NCI-H2029 treated with DMSO at 0.1 percent for 48 hours (cell line): Measurements from ENCODE around the gene SMYD3.
"Not testable (repeated sequence)": the region's sequence is repeated elsewhere in the genome, so short reads cannot be mapped to it uniquely, and the experiment has no call there.

Experiments used
- DNase-seq: peaks from one replicate; lab custom pipeline; 2025; lab: John Stamatoyannopoulos, UW

Gene SMYD3

DNA sequence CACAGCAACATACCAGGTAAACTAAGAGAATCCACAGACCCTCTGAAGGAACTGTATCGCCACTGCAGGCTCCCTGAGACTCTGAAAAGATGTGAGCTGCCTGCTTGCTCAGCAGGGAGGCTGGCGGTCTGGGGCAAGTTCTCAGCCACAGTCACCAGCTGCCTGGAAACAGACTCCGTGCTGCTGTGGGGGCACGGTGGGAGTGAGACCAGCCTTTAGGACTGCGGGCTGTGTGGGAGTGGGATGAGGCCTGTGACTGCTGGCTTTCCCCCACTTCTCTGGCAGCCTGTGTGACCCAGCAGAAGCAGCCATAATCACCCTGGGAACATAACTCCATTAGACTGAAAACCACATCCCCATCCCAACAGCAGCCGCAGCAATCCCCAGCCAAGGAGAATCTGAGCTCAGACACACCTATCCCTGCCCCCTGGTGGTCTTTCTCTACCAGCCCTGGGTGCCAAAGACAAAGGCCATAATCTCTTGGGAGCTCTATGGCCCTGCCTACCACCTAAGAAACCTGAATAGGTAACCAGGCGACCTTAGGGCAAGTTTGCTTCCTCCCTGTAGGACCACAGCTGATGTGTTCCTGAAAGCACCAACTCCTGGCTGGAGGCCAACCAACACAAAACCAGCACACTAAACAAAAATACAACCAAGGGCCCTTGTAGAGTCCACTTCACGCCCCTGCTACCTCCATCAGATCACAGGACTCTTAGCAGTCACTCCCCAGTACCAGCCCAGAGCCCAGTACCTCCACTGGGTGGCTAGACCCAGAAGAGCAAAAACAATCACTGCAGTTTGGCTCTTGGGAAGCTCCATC, 151.5 kb downstream of the SMYD3 start:
- DNase-seq = peak; percentile 15

DNA sequence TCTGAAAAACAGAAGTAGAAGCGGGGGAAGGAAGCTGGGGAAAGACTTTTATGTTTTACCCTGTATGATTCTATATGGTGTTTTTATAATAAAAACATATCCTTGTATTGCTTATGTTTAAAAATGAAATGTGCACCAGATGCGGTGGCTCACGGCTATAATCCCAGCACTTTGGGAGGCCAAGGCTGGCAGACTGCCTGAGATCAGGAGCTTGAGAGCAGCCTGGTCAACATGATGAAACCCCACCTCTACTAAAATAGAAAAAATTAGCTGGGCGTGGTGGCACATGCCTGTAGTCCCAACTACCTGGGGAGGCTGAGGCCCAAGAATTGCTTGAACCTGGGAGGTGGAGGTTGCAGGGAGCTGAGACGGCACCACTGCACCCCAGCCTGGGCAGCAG, 155.4 kb downstream of the SMYD3 start:
- no peak for DNase-seq

DNA sequence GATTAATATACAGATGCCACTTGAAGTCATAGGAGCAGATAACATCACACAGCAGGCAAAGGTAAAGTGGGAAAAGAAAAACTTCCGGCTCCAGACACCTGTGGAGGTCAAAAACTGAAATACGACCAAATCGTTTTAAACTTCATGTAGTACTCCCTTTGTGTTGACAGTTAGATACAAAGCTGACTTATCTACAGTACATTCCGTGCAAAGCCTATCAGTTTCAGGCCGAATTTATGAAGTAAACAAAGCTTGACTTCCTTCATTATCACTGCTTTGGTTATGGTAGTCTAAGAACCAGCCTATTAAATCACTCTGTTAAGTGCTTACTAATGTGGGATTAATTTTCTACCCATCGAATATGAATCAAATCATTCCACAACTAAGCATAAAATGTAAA, 156.3 kb downstream of the SMYD3 start:
- DNase-seq = no peak

DNA sequence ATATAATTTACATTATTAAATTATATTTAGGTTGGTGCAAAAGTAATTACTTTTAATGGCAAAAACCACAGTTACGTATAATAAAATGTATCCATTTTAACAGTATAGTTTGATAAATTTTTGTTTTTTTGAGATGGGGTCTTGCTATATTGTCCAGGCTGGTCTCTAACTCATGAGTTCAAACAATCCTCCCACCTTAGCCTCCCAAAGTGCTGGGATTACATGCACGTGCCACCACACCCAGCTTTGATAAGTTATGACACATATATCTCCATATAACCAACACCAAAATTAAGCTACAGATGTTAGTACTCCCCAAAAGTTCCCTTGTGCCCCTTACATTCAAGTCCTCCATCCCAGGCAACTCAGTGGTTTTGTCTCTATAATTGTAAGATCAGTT, 163.1 kb downstream of the SMYD3 start:
- no peak for DNase-seq

DNA sequence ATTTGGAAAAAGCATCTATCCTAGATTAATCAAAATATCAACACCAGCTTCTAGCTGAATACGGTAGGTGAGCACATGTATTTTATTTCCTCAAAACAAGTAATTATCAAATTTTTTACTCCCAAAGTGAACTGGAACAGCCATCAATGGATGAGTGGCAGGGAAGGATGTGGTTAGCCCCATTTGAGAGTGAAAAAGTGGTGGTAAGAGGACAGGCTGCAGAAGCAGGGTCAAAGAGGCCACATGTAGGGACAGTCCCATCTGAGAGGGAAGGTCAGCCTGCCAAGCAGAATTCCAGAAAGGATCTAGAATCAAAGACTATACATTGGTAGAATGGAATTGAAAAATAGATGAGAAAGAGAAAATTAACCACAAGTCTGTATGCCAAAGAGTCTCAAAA, 163.8 kb downstream of the SMYD3 start:
- DNase-seq = no peak

DNA sequence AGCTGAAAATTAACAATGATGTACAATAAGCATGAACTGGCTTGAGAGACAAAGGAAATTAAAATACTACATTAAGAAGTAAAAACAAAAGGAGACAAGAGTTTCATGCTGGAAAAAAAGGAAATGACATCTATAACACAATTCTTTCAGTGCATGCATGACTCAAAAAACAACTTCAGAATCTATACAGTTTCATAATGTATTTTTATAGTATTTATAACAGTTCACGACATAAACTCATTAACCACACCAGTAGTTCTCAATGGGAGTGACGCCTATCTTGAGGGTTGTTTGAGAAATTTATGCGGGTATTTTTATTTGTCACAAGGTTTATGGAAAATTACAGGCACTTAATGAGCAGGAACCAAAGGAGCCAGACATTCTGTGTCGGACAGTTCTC, 168.5 kb downstream of the SMYD3 start:
- no peak for DNase-seq

DNA sequence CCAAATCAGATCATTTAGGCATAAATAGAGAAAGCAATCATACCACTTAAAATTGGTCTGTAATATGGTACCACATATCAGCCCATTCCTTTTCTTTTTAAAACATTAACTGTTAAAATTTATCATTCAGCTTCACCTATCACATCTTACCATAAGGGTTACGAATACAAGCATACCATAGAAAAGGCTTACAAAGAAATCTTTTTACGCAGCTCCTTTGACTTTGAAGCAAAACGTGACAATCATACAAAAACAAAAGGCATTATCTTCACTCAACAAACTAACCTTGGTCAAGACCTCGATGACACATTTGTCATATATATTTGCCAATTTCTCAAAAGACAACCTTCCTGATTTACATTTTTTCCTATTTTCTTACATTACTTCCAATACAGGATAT, 169.0 kb downstream of the SMYD3 start:
- DNase-seq = no peak

DNA sequence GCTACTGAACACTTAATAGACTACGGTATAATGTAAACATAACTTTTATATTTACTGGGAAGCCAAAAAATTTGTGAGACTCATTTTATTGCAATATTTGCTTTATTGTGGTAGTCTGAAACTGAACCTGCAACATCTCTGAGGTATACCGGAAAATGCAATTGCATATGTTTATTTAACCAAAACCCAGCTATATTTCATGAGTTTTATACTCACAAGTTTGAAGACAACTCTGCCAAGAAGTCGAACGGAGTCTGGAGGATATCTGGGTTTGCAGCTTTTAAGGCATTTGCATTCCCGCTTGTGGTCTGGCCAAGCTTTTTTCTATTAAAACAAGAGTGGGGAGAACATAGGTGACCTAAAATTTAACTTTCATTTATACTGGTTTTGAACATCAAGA, 171.9 kb downstream of the SMYD3 start:
- DNase-seq = no peak

DNA sequence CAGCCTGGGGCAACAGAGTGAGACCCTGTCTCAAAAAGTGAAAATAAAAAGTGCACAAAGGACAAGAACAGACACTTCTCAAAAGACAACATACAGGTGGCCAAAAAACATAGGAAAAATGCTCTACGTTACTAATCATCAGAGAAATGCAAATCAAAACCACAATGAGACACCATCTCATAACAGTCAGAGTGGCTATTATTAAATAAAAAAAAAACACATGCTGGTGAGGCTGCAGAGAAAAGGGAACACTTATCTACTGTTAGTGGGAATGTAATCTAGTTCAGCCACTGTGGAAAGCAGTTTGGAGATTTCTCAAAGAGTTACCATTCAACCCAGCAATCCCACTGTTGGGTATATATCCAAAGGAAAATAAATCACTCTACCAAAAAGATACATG, 173.2 kb downstream of the SMYD3 start:
- DNase-seq = no peak

DNA sequence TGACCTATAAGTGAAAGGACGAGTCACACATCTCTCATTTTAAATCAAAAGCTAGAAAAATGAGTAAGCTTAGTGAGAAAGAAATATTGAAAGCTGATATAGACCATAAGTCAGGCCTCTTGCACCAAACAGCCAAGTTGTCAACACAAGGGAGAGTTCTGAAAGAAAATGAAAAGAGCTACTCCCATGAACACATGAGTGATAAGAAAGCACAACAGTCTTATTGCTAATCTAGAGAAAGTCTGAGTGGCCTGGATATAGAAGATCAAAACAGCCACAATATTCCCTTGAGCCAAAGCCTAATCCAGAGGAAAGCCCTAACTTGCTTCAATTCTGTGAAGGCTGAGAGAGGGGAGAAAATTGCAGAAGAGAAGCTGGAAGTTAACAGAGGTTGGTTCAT, 175.0 kb downstream of the SMYD3 start:
- no peak for DNase-seq

DNA sequence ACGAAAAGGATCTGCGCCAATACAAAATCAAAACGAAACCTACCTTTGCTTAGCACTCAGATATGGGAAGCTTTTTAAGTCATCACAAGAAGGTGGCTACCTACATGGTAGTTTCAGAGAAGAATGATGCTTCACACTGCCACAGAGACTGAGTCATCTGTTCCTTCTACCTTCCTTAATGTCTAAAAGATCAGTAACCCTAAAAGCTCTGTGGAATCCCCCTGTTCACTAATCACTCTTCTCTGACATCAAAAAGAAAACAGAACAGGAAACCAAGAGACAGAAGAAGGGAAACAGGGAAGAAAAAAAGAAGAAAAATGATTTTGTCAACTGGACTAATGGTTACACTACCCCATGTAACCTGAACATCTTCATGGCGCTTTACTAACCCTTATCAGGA, 177.2 kb downstream of the SMYD3 start:
- DNase-seq = no peak

DNA sequence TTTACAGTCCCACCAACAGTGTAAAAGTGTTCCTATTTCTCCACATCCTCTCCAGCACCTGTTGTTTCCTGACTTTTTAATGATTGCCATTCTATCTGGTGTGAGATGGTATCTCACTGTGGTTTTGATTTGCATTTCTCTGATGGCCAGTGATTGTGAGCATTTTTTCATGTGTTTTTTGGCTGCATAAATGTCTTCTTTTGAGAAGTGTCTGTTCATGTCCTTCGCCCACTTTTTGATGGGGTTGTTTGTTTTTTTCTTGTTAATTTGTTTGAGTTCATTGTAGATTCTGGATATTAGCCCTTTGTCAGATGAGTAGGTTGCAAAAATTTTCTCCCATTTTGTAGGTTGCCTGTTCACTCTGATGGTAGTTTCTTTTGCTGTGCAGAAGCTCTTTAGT, 177.8 kb downstream of the SMYD3 start:
- not testable (repeated sequence) for DNase-seq

DNA sequence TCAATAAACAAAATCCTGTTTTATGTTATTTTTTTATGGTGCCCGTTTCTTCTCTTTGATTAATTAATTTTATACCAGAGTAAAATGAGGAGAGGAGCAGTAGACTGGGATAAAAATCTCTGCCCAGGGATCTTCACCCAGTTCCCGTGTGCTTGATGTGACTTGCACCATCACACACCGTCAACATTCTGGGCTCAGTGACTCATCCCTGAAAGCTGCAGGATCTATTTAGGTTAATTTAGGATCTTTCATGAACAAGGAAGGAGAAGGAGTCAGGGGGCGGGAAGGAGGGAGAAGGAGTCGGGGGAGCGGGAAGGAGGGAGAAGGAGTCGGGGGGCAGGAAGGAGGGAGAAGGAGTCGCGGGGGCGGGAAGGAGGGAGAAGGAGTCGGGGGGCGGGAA, 182.4 kb downstream of the SMYD3 start:
- no peak for DNase-seq

DNA sequence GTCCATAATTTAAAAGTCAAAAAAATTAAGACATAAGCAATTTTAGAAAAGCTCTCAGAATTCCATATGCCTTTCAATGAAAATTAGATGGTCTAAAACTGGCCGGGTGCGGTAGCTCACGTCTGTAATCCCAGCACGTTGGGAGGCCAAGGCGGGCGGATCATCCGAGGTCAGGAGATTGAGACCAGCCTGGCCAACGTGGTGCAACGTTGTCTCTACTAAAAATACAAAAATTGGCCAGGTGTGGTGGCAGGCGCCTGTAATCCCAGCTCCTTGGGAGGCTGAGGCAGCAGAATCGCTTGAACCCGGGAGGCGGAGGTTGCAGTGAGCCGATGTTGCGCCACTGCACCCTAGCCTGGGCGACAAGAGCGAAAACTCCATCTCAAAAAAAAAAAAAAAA, 183.0 kb downstream of the SMYD3 start:
- DNase-seq = not testable (repeated sequence)

DNA sequence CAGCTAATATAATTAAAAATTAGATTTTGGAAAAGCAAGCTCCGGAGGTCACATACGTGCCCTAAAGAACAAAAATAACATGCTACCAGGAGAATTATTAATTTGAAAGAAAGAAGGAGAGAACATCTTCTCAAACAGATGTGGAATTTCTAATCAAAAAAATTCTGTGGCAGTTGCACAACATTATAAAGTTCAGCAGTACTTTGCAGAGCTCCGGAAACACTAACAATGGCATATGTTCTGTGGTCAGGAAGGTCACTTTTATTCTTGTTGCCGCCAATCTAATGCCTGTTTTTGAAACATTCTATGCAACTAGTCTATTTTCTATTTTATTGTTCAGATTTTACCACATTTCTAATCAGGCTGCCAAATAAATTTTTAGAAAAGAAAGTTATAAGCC, 186.8 kb downstream of the SMYD3 start:
- no peak for DNase-seq

DNA sequence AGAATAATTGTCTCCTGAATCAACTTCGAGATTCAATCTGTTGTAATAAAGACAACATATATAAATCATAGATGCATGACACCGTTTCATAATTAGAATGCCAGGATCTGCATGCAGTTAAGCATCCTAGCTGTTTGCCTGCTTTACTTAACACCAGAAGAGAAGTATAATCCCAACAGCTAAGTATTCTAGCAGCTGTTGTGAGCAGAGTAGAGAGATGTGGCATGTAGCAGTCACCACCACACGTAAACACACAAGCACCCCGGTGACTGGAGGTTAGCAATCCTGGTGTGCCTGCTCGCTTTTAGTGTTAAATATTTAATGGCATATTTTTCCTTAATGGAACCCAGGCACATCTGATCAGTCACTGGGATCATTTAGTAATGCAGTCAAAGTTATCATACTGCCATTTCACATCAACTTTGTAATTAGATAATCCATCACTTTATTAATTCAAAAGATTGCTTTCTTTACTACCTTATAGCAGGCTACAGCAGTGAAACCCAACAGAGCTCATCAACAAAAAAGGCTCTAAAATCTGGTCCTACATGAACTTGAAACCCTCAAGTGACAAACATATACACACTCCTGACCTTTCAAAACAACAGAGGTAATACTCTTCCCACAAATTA, 187.9 kb downstream of the SMYD3 start:
- DNase-seq = no peak

DNA sequence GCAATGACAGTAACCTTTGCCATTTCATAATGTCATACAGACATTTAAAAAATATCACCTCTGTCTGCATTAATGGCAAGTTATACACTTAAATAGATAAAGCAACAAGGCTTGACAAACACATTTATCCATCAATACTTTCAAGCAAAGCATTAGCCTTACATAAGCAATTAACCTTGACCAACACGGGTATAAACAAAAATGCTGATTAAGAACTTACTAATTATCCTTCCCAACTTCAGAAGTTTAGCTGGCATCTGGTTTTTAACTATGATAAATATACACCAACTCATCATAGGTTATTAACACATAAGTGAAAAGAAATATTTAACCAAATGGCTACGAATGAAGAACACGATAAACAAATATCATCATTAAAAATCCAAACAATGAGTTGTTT, 188.5 kb downstream of the SMYD3 start:
- no peak for DNase-seq

DNA sequence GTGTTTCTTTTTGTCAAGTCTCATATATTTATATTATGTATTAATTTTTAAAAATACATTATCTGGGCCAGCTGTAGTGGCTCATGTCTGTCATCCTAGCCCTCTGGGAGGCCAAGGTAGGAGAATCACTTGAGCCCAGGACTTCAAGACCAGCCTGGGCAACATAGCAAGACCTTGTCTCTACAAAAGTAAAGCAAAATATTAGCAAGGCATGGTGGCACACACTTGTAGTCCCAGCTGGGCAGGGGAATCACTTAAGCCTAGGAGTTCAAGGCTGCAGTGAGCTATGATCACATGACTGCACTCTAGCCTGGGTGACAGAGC, 189.1 kb downstream of the SMYD3 start:
- DNase-seq = no peak

DNA sequence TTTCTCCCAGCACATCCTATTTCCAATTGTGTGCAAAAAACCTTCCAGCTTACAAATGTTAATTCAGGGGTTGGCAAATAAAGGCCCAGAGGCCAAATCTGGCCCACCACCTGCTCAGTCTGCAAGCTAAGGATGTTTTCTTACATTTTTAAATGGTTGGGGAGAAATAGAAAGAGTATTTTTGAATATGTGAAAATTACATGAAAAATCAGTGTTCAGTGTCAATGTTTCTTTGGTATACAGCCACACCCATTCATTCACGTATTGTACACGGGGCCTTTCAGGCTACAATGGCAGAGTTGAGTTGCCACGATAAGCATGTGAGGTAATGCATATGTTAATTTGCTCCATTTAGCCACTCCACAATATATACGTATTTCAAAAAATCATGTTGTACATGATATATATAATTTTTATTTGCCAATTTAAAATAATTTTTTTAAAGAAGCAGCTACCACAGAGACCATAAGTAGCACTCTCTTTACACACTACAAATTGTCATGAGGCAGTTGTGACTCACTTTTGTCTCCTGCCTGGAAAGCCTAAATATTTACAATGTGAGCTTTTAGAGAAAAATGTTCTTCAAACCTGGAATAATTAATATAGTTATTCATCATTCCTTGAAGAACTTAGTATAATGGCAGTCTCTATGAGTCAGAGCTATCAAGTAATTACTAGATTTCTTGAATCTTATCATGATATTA, 189.6 kb downstream of the SMYD3 start:
- no peak for DNase-seq

DNA sequence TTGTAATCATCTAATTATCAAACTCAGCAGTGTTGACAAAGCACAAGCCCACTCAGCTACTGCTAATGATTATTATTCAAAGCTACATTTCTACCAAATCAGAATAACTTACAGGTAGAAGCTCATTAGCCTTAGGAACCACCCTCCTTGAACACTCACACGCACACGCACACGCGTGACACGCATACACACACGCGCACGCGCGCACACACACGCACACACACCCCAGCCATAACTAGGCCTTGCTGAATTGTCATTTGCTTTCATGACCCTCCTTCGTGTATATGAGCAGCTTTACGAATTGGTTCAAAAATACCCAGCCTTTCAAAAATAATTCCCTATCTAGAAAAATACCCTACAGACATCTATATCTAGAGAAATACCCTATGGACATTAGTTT, 195.6 kb downstream of the SMYD3 start:
- DNase-seq = no peak

DNA sequence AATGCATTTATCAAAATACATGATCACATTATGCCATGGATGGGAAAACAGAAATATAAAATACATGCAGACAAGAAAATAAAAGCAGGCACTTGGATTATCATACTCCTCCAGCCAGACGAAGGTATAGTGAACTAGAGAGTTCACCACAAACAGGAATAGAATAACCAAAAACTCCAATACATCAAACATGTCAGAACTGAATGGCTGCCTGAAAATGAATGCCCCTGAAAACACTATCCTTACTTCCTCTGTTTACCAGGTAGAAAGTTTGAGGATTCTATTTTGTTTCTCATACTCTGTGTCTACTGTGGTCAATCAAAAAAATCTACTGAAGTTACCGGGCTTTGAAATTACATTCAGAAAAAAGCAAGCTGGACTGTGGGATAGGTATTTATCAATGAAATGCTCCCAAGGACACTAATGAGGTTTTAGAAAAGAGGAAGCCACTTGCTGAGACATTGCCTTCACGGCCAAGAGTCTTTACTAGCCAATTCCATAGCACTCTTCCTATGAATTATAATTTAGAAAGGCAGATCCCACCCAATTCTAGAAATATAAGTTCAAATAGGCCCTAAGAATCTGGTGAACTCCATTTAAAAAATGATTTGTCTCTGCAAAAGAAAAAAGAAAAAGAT, 197.7 kb downstream of the SMYD3 start:
- DNase-seq = no peak

DNA sequence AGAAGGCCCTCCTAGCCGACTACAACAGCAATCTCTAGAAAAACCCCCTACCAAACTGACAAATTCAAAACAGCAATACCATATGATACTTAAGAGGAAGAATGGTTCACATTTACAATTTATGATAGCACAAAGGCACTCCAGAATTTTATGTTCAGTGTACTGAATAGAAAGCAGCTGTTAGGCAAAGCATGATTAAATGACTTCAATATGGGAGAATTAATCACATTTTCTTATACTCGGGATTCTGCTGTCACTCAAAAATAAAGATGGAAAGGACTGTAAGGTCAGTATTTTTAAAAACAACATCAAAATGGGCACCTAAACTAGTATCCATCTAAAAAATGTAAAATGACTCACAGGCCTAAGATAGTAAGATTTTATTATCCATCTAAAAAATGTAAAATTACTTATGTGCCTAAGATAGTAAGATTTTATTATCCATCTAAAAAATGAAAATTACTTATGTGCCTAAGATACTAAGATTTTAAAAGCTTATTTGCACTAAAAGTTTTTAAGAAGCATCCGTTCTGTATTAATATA, 198.5 kb downstream of the SMYD3 start:
- DNase-seq = no peak
